HEK293 (cell line): ENCODE results near the gene PPP2R3A.

ENCODE experiments used
- CTCF ChIP-seq: fragments of 450-650 bp; formaldehyde crosslinking; IDR thresholded peaks from 2 replicates; pipeline ENCODE4 v1.5.1; 2016; ENCODE audit warnings: missing biosample characterization, missing genetic modification characterization
- KLF9 ChIP-seq: fragments of 450-650 bp; formaldehyde crosslinking; IDR thresholded peaks from 2 replicates; pipeline ENCODE4 v1.5.1; 2016; ENCODE audit warnings: missing biosample characterization, missing genetic modification characterization, low read depth
- PRDM10 ChIP-seq: fragments of 450-650 bp; formaldehyde crosslinking; IDR thresholded peaks from 2 replicates; pipeline ENCODE4 v1.5.1; 2016; ENCODE audit warnings: missing biosample characterization, missing genetic modification characterization
- ZBTB6 ChIP-seq: fragments of 450-650 bp; formaldehyde crosslinking; IDR thresholded peaks from 2 replicates; pipeline ENCODE4 v1.5.1; 2017; ENCODE audit warnings: missing biosample characterization, missing genetic modification characterization
- ZNF148 ChIP-seq: fragments of 450-650 bp; formaldehyde crosslinking; IDR thresholded peaks from 2 replicates; pipeline ENCODE4 v1.5.0; 2017; ENCODE audit warnings: missing biosample characterization, missing genetic modification characterization, borderline replicate concordance
- ZNF274 ChIP-seq, 2 experiments: fragments of 200-500 bp in 1 of 2; fragments of 450-650 bp in 1 of 2; sonication (Bioruptor generic) in 1 of 2; formaldehyde crosslinking in 1 of 2; IDR thresholded peaks; 2 replicates each; pipeline versions ENCODE4 v1.5.1 to v1.6.1; 2014 to 2016; ENCODE audit warnings: borderline replicate concordance in 1 of 2, inconsistent platforms in 1 of 2, low read length in 1 of 2, missing biosample characterization in 1 of 2, missing genetic modification characterization in 1 of 2
- ZNF280D ChIP-seq: fragments of 450-650 bp; formaldehyde crosslinking; IDR thresholded peaks from 2 replicates; pipeline ENCODE4 v1.5.1; 2016; ENCODE audit warnings: missing biosample characterization, missing genetic modification characterization
- ZSCAN4 ChIP-seq: fragments of 450-650 bp; formaldehyde crosslinking; IDR thresholded peaks from 2 replicates; pipeline ENCODE4 v1.5.1; 2017; ENCODE audit warnings: missing biosample characterization, missing genetic modification characterization

GRCh38 chr3:135987661-135988060, 22.1 kb downstream of the PPP2R3A start:
- TF ChIP-seq CTCF (tag by site-specific recombination) (no peak), ZBTB6 (tag by site-specific recombination) (no peak), ZNF274 (IDR thresholded peaks at IDR 0.05; ENCODE audit: low read length) (no peak), ZNF274 (tag by site-specific recombination; IDR thresholded peaks at IDR 0.05; ENCODE audit: borderline replicate concordance) (no peak), ZNF148 (no peak), KLF9 (tag by site-specific recombination) (no peak), PRDM10 (no peak), ZNF280D (tag by site-specific recombination) (no peak), ZSCAN4 (tag by site-specific recombination) (no peak)
